Frontal cortex (tissue), 4 donors: ENCODE data around the gene CST4. TPM values are rescaled to one million over a fixed set of nuclear protein-coding genes. Genes with fewer than 3 reads are reported as not detected.
A peak's percentile ranks its signal among the peaks of the same experiment; 100 is the strongest.
"Not testable (repeated sequence)": the region's sequence is repeated elsewhere in the genome, so short reads cannot be mapped to it uniquely, and the experiment has no call there.

Experiments used
- DNase-seq, 2 donors: peaks; one replicate each; pipeline ENCODE4 v3.0.0; 2012; ENCODE audit warnings: low spot score in 2 of 2
- FAIRE-seq: peaks from 2 replicates; lab custom pipeline; 2012; peaks lifted over from hg19 to GRCh38; lab: Jason Lieb, UNC
- total RNA-seq: library from RNA; depleted of rRNA; stranded (reverse); fragments of >200 nt; gene quantifications from one replicate; pipeline ENCODE4 v1.2.3, GENCODE V29; 2014
- donor health status: control.
- donor health status: control.
- donor health status: control.

CST4 gene
- total RNA-seq, 1 donor from 2014 or later = not detected

- DNase-seq (no peak), FAIRE-seq (no peak)
Observed at GRCh38 chr20:23647346-23647745, 41.5 kb downstream of the CST4 start.

DNA sequence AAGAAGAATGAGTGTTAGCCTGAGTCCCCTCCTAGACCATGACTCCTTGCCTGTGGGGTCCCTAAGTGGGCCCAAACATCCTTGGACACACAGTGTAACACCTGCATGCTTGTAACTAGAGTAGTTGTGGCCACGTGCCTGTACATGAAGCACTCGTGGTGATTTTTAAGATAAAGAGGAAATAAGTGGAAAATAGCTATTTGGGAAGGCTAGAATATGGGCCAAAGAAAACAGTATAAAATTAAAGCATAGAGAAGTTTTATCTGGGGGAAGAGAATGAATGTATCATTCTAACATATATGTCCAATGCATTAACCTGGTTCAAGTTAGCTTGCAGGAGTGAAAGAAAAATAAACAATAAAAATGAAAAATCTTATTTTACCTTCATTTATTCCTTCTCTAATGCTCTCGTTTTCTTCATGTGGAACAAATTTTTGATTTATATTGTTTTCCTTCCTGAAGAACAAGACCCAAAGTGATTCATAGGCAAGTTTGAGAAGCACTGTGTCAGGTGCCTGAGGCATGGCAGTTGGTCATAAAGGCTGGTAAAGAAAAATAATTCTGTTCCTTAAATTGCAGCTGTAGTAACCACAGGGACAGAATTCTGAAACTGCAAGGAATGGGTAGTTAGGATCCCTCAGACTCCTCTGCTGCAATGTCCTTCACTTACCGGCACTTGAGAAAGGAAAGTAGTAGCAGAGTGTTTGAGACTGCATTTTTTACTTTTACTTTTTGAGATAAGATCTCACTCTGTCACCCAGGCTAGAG, 42.5 kb downstream of the CST4 start:
- FAIRE-seq (no peak), DNase-seq (no peak)

DNA sequence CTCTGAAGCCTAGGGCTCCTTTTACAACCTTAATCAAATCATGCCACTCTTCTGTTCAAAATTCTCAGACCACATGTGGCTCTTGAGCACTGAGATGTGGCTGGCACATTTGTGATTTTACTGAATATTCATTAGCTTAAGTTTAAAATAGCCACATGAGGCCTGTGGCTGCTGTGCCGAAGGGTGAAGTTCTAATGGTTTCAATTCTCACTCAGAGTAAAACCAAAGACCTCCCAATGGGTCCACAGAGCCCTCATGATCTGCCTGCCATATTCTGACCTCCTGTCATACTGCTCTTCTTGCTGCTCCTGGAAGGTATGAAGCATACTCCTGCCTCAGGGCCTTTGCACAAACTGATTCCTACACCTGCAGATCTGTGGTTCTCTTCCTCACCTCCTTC, 43.3 kb downstream of the CST4 start:
- no peak for DNase-seq
- FAIRE-seq = no peak

DNA sequence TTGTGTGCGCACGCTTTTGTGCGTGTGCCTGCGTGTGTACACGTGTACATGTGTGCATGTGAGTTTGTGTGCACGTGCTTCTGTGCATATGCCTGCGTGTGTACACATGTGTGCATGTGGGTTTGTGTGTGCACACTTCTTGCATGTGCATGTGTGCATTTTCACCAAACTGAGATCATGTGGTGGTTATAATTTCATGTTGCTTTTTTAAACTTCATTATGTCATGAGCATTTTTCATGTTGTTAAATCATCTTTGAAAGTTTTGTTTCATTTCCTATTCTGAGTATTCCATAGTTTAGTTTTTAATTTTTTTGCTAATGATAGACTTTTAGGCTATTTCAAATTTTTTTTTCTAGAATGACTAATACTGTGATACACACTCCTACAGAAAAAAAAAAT, 44.7 kb downstream of the CST4 start:
- DNase-seq (no peak), FAIRE-seq (no peak)

DNA sequence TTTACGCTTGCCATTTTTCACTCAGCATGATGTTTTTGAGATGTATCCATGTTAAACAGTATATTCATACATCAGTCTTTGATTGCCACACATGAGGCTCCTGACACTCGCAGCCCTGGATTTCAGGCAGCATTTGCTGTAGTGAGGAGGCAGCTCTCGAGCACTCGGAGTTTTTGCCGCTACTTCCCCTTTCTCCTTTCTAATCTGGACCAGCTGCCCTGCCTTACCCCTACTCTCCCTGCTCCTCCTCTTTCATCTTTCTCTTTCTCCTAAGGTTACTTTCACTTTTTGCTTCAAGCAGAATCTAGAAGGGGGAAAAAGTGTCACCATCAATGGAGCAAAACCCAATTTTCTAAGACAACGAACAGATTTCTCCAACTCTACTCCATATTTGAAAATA, 45.2 kb downstream of the CST4 start:
- FAIRE-seq = no peak
- no peak for DNase-seq

DNA sequence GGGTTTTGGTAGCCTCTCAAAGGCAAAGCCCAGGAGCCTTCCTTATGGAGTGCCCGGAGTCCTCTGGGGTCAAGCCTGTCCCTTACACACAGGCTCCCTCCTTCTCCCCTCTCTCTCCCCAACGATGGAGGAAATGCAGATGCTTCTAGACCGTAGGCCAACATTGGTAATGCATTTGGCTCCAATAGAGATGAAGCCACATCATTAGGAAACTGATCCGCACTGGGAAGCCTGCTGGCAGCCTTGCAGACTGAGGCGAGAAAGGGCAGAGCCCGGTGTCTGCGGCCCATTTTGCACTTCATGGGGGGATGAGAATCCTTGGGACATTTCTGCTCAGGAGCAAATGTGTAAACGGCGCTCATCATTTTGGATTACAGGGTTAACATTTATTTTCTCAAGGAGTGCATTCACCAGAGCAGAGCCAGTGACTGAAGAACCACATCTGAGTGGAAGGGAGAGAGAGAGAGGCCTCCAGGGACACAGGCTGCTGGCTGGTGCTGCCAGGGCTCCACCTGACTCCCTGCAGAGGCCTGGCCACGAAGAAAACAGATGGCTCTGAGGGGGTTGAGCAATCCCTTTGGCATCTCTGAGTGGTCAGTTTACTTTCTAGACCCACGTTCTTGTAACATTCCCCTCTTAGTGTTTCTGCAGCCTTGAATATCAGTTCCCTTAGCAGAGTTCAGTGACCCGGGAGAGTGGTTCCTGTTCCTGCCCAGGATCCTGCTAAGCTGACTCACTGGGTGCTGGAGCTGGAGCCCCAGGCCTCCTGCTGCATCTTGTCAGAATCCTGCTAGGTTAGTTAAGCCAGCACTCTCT, 46.7 kb downstream of the CST4 start:
- FAIRE-seq (no peak), DNase-seq (no peak)

GRCh38 chr20:23640671-23641667, 47.9 kb downstream of the CST4 start:
- DNase-seq (no peak), FAIRE-seq (no peak)

DNA sequence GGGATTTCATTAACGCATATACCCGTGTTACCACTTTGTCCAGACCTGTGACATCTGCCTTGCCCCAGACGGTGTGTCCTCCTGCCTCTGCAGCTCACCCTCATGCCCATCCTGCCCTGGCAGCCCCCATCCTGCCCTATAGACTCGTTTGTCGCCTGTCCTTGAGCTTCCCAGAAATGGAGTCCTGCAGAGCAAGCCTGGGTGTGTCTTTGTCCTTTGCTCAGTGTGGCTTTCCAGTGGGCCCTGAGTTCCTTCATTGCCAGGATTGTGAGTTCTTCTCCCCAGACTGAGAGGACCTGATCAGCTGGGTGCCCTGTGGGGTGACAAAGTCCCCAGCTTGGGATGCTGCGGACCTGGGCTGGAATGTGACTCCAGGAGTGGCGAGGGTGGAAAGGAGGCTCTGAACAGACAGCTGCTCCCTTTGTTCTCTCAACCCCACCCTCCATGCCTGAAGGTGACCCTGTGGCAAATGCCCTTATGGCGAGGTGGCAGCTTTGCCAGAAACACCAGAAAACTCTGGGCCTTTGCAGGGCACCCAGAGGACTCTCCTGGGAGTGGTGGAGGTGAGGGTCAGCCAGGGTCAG, 48.7 kb downstream of the CST4 start:
- DNase-seq (no peak), FAIRE-seq (no peak)

- DNase-seq = no peak
- no peak for FAIRE-seq
Observed at GRCh38 chr20:23639490-23639958, 49.3 kb downstream of the CST4 start.

DNA sequence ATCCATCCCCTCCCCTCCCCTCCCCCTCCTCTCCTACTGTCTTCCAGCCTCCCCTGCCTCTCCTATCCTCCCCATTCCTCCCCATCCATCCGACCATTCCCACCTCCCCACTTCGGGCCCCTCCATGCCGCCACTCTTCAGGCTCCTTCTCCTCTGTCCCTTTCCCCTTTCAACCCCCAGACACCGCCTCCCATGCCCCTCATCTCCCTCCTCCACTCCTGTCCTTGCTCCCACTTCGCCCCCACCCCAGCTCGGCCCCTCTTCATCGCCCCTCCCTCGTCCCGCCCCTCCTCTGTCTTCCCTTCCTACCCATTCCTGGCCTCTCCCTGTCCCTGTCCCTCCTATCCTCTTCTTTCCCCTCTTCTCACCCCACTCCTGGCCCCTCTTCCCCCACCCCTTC, 50.5 kb downstream of the CST4 start:
- no peak for FAIRE-seq
- DNase-seq = no peak

GRCh38 chr20:23637282-23638221, 51.3 kb downstream of the CST4 start, which contains the start of gene CST3:
CST3 (minus strand) TSS chr20:23637955; CDS start chr20:23637862, 93 bp downstream.
- no peak for FAIRE-seq

GRCh38 chr20:23636908-23637281, 51.9 kb downstream of the CST4 start:
- DNase-seq = no peak
- FAIRE-seq = no peak

More at GRCh38 chr20:23637282-23638221, 51.3 kb downstream of the CST4 start, which contains the start of gene CST3:
- peak; percentile 72 to 88 for DNase-seq

DNA sequence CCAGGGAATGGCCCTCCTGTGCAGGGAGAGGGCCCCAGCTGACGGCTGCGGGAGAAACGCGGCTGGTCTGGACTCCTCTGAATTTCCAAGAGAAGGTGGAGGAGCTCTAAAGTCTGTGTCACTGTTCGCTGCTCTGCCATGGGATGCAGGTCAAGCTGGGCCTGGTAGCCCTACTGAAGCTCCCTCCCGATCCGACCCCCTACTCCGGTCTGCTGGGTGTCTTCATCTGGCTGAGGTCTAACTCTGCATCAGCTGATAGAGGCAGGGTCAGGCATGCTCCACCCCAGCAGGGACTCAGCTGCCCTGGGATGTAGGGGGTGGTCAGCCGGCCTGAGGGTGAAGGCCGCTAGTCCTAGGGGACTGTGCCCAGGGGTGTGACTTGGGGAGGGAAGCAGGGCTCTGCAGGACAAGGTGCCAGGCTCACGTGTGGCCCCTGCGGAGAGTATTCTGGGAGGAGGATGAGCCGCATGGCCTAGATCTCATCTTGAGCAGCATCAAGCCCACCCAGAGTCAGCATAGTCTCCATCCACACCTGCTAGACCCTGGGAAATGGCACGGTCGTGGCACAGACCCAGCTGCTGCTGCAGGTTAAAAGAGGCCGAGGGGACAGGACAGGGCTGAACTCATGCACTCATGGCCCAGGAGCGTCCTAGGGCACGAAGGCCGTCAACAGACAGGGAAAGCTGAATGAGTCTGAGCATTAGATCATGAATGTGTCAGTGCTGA, 52.5 kb downstream of the CST4 start:
- DNase-seq (no peak), FAIRE-seq (no peak)

DNA sequence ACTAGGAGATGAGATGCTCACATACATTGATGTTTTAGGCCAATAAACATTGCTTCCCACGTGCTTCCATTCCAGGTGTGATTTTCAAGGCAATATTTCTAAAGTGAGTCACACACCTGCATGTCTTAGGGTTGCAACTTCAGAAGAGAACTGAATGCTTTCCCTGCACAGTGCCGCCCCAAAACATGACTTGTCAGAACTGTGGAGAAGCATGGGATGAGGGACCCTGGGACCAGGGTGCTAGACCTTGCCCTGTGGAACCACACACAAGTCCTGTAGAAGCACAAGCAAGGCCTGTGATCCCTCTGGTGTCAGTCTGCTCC, 53.1 kb downstream of the CST4 start:
- DNase-seq, FAIRE-seq: not testable (repeated sequence)
